GM12878 (cell line): ENCODE measurements around the gene VCP. TPM values are rescaled to one million over a fixed set of nuclear protein-coding genes. Genes with fewer than 3 reads are reported as not detected.

ENCODE experiments used
- BMI1 ChIP-seq: fragments of 450-650 bp; IDR thresholded peaks from 2 replicates; pipeline ENCODE4 v1.6.1; 2016; ENCODE audit warnings: mild to moderate bottlenecking, moderate library complexity, borderline replicate concordance
- EGR1 ChIP-seq, 2 experiments: IDR thresholded peaks; 1 replicate in 1 of 2; 2 replicates in 1 of 2; pipeline ENCODE4 v1.6.1; 2011 to 2012; ENCODE audit warnings: low read depth in 2 of 2, low read length in 2 of 2, borderline replicate concordance in 1 of 2, mild to moderate bottlenecking in 1 of 2, moderate library complexity in 1 of 2
- ESRRA ChIP-seq: IDR thresholded peaks from 2 replicates; pipeline ENCODE4 v1.6.1; 2012; ENCODE audit warnings: mild to moderate bottlenecking, low read length, improper control_type of control experiment
- ETV6 ChIP-seq, 2 experiments: fragments of 450-650 bp in 1 of 2; IDR thresholded peaks in 1 of 2; conservative IDR thresholded peaks in 1 of 2; 2 replicates each; pipeline ENCODE4 v1.6.1; 2014; ENCODE audit warnings: antibody characterized with exemption in 1 of 2, borderline replicate concordance in 1 of 2, low read depth in 1 of 2, mild to moderate bottlenecking in 1 of 2, moderate library complexity in 1 of 2
- KLF5 ChIP-seq: fragments of 450-650 bp; IDR thresholded peaks from 2 replicates; pipeline ENCODE4 v1.6.1; 2014; ENCODE audit warnings: mild to moderate bottlenecking; ENCODE audit not compliant: partially characterized antibody
- NFIC ChIP-seq: IDR thresholded peaks from 2 replicates; pipeline ENCODE4 v1.6.1; 2012; ENCODE audit warnings: low read depth, mild to moderate bottlenecking, inconsistent platforms, low read length, moderate library complexity
- NRF1 ChIP-seq: conservative IDR thresholded peaks from 2 replicates; pipeline ENCODE4 v1.6.1; 2011; ENCODE audit warnings: mild to moderate bottlenecking, low read depth, low read length, improper control_type of control experiment
- PAX8 ChIP-seq: fragments of 450-650 bp; IDR thresholded peaks from 2 replicates; pipeline ENCODE4 v1.6.1; 2017; ENCODE audit warnings: mild to moderate bottlenecking, moderate library complexity
- PBX3 ChIP-seq: IDR thresholded peaks from 2 replicates; pipeline ENCODE4 v1.6.1; 2011; ENCODE audit warnings: mild to moderate bottlenecking, low read depth, low read length, moderate library complexity; ENCODE audit not compliant: insufficient replicate concordance
- RAD51 ChIP-seq: fragments of 450-650 bp; IDR thresholded peaks from 2 replicates; pipeline ENCODE4 v1.6.1; 2016; ENCODE audit warnings: moderate library complexity, mild to moderate bottlenecking, inconsistent platforms
- RB1 ChIP-seq: fragments of 450-650 bp; formaldehyde crosslinking; IDR thresholded peaks from 2 replicates; pipeline ENCODE4 v1.6.1; 2017; ENCODE audit warnings: mild to moderate bottlenecking, borderline replicate concordance
- RUNX3 ChIP-seq: IDR thresholded peaks from 2 replicates; pipeline ENCODE4 v1.6.1; 2012; ENCODE audit warnings: low read length, inconsistent platforms
- SMAD5 ChIP-seq: IDR thresholded peaks from 2 replicates; pipeline ENCODE4 v1.6.1; 2016; ENCODE audit warnings: antibody characterized with exemption, low read depth
- SREBF1 ChIP-seq: IDR thresholded peaks from 2 replicates; pipeline ENCODE4 v1.6.1; 2012; ENCODE audit warnings: mild to moderate bottlenecking, low read length
- SRF ChIP-seq, 2 experiments: IDR thresholded peaks; 2 replicates each; pipeline ENCODE4 v1.6.1; 2011; ENCODE audit warnings: low read depth in 2 of 2, low read length in 2 of 2, mild to moderate bottlenecking in 1 of 2, moderate library complexity in 1 of 2
- ZNF207 ChIP-seq: fragments of 450-650 bp; IDR thresholded peaks from 2 replicates; pipeline ENCODE4 v1.6.1; 2014; ENCODE audit warnings: antibody characterized with exemption, mild to moderate bottlenecking, borderline replicate concordance
- polyA plus RNA-seq, 11 experiments: library from polyadenylated mRNA; depleted of rRNA in 4 of 11; unstranded in 6 of 11; stranded (reverse) in 5 of 11; fragments of >200 nt; fragmentation: Nextera tagmentation in 4 of 11; fragmentation: Illumina TruSeq in 1 of 11; extraction: Ambion mirVana in 4 of 11; extraction: Trizol in 1 of 11; gene quantifications; 1 replicate in 1 of 11; 2 replicates in 10 of 11; pipeline versions ENCODE4 v1.2.1 to v1.2.3, GENCODE V29; 2011 to 2016; ENCODE audit warnings: inconsistent platforms in 2 of 11, missing spikeins in 2 of 11, low read depth in 1 of 11
- total RNA-seq, 4 experiments: library from RNA; depleted of rRNA in 3 of 4; stranded (reverse); fragments of >200 nt in 3 of 4; fragmentation: Illumina TruSeq in 1 of 4; extraction: Trizol in 1 of 4; gene quantifications; 2 replicates each; pipeline versions ENCODE4 v1.2.1 to v1.2.3, GENCODE V29; 2013 to 2021
- TF ChIP-seq, protein P1 (sequence below): fragments of 450-650 bp; IDR thresholded peaks from 2 replicates; pipeline ENCODE4 v1.6.1; 2017; ENCODE audit warnings: mild to moderate bottlenecking, moderate library complexity
- TF ChIP-seq, protein P2 (sequence below): fragments of 450-650 bp; IDR thresholded peaks from 2 replicates; pipeline ENCODE4 v1.6.1; 2016; ENCODE audit warnings: mild to moderate bottlenecking

Gene VCP
- total and polyA plus RNA-seq, 10 of the 15 experiments (the other 5 are each of a cell fraction or from before 2014, with no cell fraction given), result 7.4 to 327 (median 244) TPM

DNA sequence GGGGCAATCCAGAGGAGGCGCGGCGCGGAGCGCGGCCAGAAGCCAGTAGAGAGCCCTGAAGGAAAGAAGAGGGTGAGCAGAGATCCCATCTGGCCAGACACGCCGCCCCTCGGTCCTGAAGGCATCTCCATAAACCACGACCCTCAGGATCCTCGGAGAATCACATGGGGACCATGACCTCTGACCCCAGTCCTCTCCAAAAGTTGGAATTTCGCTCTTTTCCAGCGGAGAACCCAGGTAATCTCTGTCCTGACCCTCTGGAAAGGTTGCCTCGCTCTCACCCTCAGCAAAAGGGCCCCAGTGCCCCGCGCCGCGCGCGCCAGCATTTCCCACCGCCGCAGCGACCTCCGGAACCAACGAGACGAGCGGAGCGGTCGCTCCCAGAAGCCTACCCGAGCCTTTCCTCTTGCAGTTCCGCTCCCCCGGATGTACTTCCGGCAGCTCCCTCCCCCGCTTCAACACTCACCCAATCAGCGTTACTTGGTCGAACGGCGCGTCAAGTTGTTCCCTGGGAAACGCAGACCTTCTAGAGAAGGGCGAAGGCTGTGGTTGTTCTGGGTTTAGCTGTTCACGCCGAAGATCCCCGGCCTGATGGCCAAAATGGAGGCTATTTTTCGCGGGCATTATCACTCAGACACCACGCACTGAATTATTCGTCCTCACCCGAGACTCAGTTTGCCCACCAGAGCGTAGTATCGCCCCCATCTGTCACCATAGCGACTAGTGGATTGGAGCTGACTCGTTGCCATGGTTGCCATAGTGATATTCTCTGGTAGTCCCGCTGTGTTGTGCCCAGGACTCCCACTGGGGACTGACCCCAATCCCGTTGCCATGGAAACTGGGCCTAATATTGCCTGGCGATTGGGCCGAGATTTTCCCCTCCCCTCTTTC lies 30.6 kb upstream of the VCP start, which contains the start of gene STOML2 (continued):
- TF ChIP-seq, protein P1, sequence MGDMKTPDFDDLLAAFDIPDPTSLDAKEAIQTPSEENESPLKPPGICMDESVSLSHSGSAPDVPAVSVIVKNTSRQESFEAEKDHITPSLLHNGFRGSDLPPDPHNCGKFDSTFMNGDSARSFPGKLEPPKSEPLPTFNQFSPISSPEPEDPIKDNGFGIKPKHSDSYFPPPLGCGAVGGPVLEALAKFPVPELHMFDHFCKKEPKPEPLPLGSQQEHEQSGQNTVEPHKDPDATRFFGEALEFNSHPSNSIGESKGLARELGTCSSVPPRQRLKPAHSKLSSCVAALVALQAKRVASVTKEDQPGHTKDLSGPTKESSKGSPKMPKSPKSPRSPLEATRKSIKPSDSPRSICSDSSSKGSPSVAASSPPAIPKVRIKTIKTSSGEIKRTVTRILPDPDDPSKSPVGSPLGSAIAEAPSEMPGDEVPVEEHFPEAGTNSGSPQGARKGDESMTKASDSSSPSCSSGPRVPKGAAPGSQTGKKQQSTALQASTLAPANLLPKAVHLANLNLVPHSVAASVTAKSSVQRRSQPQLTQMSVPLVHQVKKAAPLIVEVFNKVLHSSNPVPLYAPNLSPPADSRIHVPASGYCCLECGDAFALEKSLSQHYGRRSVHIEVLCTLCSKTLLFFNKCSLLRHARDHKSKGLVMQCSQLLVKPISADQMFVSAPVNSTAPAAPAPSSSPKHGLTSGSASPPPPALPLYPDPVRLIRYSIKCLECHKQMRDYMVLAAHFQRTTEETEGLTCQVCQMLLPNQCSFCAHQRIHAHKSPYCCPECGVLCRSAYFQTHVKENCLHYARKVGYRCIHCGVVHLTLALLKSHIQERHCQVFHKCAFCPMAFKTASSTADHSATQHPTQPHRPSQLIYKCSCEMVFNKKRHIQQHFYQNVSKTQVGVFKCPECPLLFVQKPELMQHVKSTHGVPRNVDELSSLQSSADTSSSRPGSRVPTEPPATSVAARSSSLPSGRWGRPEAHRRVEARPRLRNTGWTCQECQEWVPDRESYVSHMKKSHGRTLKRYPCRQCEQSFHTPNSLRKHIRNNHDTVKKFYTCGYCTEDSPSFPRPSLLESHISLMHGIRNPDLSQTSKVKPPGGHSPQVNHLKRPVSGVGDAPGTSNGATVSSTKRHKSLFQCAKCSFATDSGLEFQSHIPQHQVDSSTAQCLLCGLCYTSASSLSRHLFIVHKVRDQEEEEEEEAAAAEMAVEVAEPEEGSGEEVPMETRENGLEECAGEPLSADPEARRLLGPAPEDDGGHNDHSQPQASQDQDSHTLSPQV, result peak; percentile 46; the same call in 1 of the 2 replicates
- TF ChIP-seq SRF (IDR thresholded peaks at IDR 0.05; ENCODE audit: low read depth in 2 of 2, low read length in 2 of 2), result peak; percentile 22 to 86; a peak in 3 of 4 replicates
- peak; percentile 59 for TF ChIP-seq KLF5
- peak; percentile 90; the same call in 1 of the 2 replicates for TF ChIP-seq ESRRA
- no peak; a peak in 1 of 4 replicates for TF ChIP-seq ETV6 (conservative IDR thresholded peaks at IDR 0.05 in 1 of 2, IDR thresholded peaks at IDR 0.05 in 1 of 2; ENCODE audit: borderline replicate concordance in 1 of 2, low read depth in 1 of 2)
- TF ChIP-seq, protein P2, sequence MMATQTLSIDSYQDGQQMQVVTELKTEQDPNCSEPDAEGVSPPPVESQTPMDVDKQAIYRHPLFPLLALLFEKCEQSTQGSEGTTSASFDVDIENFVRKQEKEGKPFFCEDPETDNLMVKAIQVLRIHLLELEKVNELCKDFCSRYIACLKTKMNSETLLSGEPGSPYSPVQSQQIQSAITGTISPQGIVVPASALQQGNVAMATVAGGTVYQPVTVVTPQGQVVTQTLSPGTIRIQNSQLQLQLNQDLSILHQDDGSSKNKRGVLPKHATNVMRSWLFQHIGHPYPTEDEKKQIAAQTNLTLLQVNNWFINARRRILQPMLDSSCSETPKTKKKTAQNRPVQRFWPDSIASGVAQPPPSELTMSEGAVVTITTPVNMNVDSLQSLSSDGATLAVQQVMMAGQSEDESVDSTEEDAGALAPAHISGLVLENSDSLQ, result peak; percentile 85
- peak; percentile 91; the same call in 1 of the 2 replicates for TF ChIP-seq RB1
- peak; percentile 54 for TF ChIP-seq SREBF1
- peak; percentile 73 to 86 for TF ChIP-seq EGR1 (IDR thresholded peaks at IDR 0.05; ENCODE audit: borderline replicate concordance in 1 of 2, low read depth in 2 of 2, low read length in 2 of 2)
- TF ChIP-seq PBX3, result peak; percentile 31
- no peak; the same call in 1 of the 2 replicates for TF ChIP-seq NFIC
- peak; percentile 76 for TF ChIP-seq RUNX3
- peak; percentile 94; the same call in 1 of the 2 replicates for TF ChIP-seq ZNF207
- peak; percentile 98 for TF ChIP-seq BMI1
- peak; percentile 58; the same call in 1 of the 2 replicates for TF ChIP-seq SMAD5
- TF ChIP-seq NRF1, result no peak; the same call in 1 of the 2 replicates
- 0 out of 2 replicates have a peak, but pooled peaks have one; percentile 50 for TF ChIP-seq RAD51
- TF ChIP-seq PAX8, result no peak
